ENCODE measurements around the gene RPTOR. TPM values are rescaled to one million over a fixed set of nuclear protein-coding genes. Genes with fewer than 3 reads are reported as not detected.

Gene RPTOR
- total RNA-seq, 1 experiment from 2014 or later, result 46.2 TPM

DNA sequence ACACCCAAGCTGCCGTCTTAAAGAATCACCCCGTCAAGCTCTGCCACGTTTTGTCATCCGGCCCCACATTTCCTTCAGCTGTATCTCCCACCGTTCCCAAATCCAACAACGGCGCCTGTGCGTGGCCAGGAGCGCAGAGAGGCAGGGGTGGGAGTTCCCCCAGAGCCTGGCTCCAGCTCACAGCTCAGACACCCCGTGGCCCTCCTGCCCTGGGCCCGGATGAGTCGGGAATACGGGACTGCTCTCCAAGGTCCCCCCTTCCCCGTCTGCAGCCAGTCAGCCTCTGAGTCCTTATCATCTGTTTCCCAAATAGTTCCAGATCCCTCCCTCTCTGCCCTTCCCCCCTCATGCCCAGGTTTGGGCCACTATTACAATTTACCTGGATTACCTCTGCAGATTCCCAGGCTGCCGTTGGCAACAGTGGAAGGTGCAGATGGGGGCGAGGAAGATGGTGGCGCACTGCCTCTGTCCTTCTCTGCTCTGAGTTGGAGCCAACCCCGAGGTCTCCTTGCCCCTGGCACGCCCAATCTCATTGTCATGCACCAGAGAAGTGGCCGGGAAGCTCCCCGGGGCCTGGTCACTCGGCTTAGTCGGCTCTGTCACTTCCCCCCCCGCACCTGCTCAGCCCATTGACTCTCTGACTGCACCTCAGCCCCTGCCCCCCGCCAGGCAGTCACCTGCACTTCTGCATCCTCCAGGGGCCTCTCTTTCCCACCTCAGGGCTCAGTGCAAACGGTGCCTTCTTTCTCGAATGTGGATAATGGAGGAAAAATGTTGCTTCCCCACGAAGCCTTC lies 18.3 kb upstream of the RPTOR start:
- CTCF ChIA-PET, result no interaction called here

GRCh38 chr17:80527016-80527645 lies 17.5 kb upstream of the RPTOR start:
- Histone ChIP-seq H2AFZ (ENCODE audit: low read length) (0 out of 2 replicates have a peak overlapping the region, but pooled peaks have one; percentile 24), H3K36me3 (ENCODE audit: low read depth, low read length) (no peaks in the 10 kb centered on the region), H3K9ac (ENCODE audit: low read length) (no peak overlapping the region), H4K20me1 (ENCODE audit: low read length) (no peaks in the 10 kb centered on the region), H3K4me1 (ENCODE audit: insufficient read depth, low read length) (peaks cover 6% of the 10 kb centered on the region; the same call in 1 of the 2 replicates), H3F3A (ENCODE audit: low read length, unreplicated experiment) (no peaks in the 10 kb centered on the region), H3K4me2 (ENCODE audit: low read length) (no peak overlapping the region), H3K27ac (ENCODE audit: low read length) (no peak overlapping the region), H3K27me3 (ENCODE audit: low read length) (peaks cover 3% of the 10 kb centered on the region; the same call in 1 of the 2 replicates), H3K79me2 (ENCODE audit: low read length) (no peaks in the 10 kb centered on the region), H3K9me2 (replicated peaks; ENCODE audit: low read length) (no peaks in the 10 kb centered on the region), H3K9me3 (ENCODE audit: low read length) (no peaks in the 10 kb centered on the region), H3K4me3 (ENCODE audit: low read length) (no peak overlapping the region)
- intact Hi-C loops (cut with micrococcal nuclease), result no loop called here
- ATAC-seq, result peak; percentile 36; the same call in 1 of the 2 replicates
- peak; percentile 36 for DNase-seq
- TF ChIP-seq EZH2phosphoT487 (IDR thresholded peaks at IDR 0.05; ENCODE audit: borderline replicate concordance, low read length) (no peak), EZH2 (IDR thresholded peaks at IDR 0.05; ENCODE audit: low read length, unreplicated experiment) (no peak), CTCF (conservative IDR thresholded peaks at IDR 0.05; ENCODE audit: low read depth, low read length) (no peak)
- ChIA-PET CTCF (no interaction called here), POLR2A (ENCODE audit: unreplicated experiment) (no interaction called here)
- BruUV-seq (replicated peaks), result no TSS peak

More for the DNA sequence above, 18.3 kb upstream of the RPTOR start:
- Histone ChIP-seq H3K79me2 (ENCODE audit: low read length) (no peaks in the 10 kb centered on the region), H3F3A (ENCODE audit: low read length, unreplicated experiment) (no peaks in the 10 kb centered on the region), H3K27me3 (ENCODE audit: low read length) (peaks cover 3% of the 10 kb centered on the region; the same call in 1 of the 2 replicates), H3K4me1 (ENCODE audit: insufficient read depth, low read length) (peaks cover 6% of the 10 kb centered on the region; the same call in 1 of the 2 replicates), H2AFZ (ENCODE audit: low read length) (no peak overlapping the region), H3K27ac (ENCODE audit: low read length) (no peak overlapping the region), H3K36me3 (ENCODE audit: low read depth, low read length) (no peaks in the 10 kb centered on the region), H3K4me3 (ENCODE audit: low read length) (no peak overlapping the region), H3K9me3 (ENCODE audit: low read length) (no peaks in the 10 kb centered on the region), H4K20me1 (ENCODE audit: low read length) (no peaks in the 10 kb centered on the region), H3K9ac (ENCODE audit: low read length) (no peak overlapping the region), H3K9me2 (replicated peaks; ENCODE audit: low read length) (no peaks in the 10 kb centered on the region), H3K4me2 (ENCODE audit: low read length) (no peak overlapping the region)
- no TSS peak for BruUV-seq (replicated peaks)
- TF ChIP-seq EZH2 (IDR thresholded peaks at IDR 0.05; ENCODE audit: low read length, unreplicated experiment), result no peak
- TF ChIP-seq EZH2phosphoT487 (IDR thresholded peaks at IDR 0.05; ENCODE audit: borderline replicate concordance, low read length), result no peak
- no peak for TF ChIP-seq CTCF (conservative IDR thresholded peaks at IDR 0.05; ENCODE audit: low read depth, low read length)
- POLR2A ChIA-PET (ENCODE audit: unreplicated experiment), result no interaction called here
- ATAC-seq (no peak), DNase-seq (no peak)
- intact Hi-C loops (cut with micrococcal nuclease), result no loop called here
